IPS-15b (cell line): ENCODE measurements around the gene SCAPER.

ENCODE experiments used
- H3K27me3 ChIP-seq: one replicate; pipeline ENCODE4 v1.6.1; 2013; ENCODE audit warnings: low read length; ENCODE audit not compliant: control insufficient read depth, insufficient read depth
- H3K36me3 ChIP-seq: one replicate; pipeline ENCODE4 v1.6.1; 2013; ENCODE audit warnings: low read length; ENCODE audit not compliant: control insufficient read depth, insufficient read depth
- H3K4me1 ChIP-seq: one replicate; pipeline ENCODE4 v1.6.1; 2013; ENCODE audit warnings: mild to moderate bottlenecking, low read length; ENCODE audit not compliant: control insufficient read depth, insufficient read depth
- H3K4me3 ChIP-seq: one replicate; pipeline ENCODE4 v1.5.1; 2013; ENCODE audit warnings: low read depth, low read length
- H3K9ac ChIP-seq: one replicate; pipeline ENCODE4 v1.6.1; 2013; ENCODE audit warnings: low read depth, mild to moderate bottlenecking, low read length
- H3K9me3 ChIP-seq: one replicate; pipeline ENCODE4 v1.6.1; 2013; ENCODE audit warnings: mild to moderate bottlenecking, low read length; ENCODE audit not compliant: control insufficient read depth, insufficient read depth

The SCAPER gene

GRCh38 chr15:76382987-76383728 is 522.0 kb downstream of the SCAPER start:
- no peak overlapping the region for H3K4me3 ChIP-seq
- no peaks in the 10 kb centered on the region for H3K4me1 ChIP-seq
- H3K27me3 ChIP-seq, result no peaks in the 10 kb centered on the region
- no peaks in the 10 kb centered on the region for H3K9me3 ChIP-seq
- no peak overlapping the region for H3K9ac ChIP-seq
- H3K36me3 ChIP-seq, result no peaks in the 10 kb centered on the region

DNA sequence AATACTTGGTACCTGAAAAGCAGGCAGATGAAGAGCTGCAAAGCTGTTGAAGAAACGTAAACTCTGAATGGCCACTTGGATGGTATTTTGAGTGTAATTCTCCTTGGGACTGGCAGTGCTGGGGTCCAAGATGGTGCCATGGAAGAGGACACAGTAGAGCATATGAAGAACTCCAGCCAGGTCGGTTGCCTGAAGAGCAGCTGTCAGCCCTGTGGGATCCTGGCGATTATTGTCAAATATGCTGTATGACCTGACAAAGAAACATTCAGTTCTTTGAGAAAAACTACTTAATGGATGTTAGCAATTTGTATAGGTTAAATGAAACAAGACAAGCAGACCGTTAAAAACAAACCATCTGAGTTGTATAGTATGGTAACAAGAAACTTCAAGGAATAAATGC is 523.8 kb downstream of the SCAPER start:
- Histone ChIP-seq H3K4me3 (no peak overlapping the region), H3K9ac (no peak overlapping the region), H3K36me3 (no peaks in the 10 kb centered on the region), H3K27me3 (no peaks in the 10 kb centered on the region), H3K4me1 (no peaks in the 10 kb centered on the region), H3K9me3 (no peaks in the 10 kb centered on the region)

- Histone ChIP-seq H3K36me3 (no peaks in the 10 kb centered on the region), H3K9me3 (no peaks in the 10 kb centered on the region), H3K4me3 (no peak overlapping the region), H3K4me1 (no peaks in the 10 kb centered on the region), H3K27me3 (no peaks in the 10 kb centered on the region), H3K9ac (no peak overlapping the region)
Observed at GRCh38 chr15:76380249-76380648, 524.9 kb downstream of the SCAPER start.

DNA sequence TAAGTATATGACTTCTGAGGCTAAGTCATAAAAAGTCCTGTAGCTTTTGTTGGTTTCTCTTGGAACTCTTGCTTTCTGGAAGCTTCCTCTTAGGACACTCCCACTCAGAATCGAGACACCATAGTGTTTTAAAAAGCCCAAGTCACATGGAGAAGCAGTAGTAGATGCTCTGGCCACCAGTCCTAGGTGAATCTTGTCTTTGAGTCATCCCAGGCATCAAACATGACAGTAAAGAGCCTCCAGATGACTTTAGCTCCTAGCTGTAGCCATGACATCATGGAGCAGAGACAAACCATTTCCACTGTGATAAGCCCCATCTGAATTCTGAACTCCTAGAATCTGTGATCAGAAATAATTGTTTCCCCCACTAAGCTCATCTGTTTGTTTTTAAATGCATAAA is 526.4 kb downstream of the SCAPER start:
- H3K9ac ChIP-seq, result no peak overlapping the region
- no peak overlapping the region for H3K4me3 ChIP-seq
- H3K9me3 ChIP-seq, result no peaks in the 10 kb centered on the region
- H3K4me1 ChIP-seq, result no peaks in the 10 kb centered on the region
- no peaks in the 10 kb centered on the region for H3K27me3 ChIP-seq
- H3K36me3 ChIP-seq, result no peaks in the 10 kb centered on the region

- Histone ChIP-seq H3K27me3 (no peaks in the 10 kb centered on the region), H3K36me3 (no peaks in the 10 kb centered on the region), H3K9me3 (no peaks in the 10 kb centered on the region), H3K4me3 (no peak overlapping the region), H3K9ac (no peak overlapping the region), H3K4me1 (no peaks in the 10 kb centered on the region)
Observed at GRCh38 chr15:76377751-76378150, 527.4 kb downstream of the SCAPER start.

- Histone ChIP-seq H3K36me3 (no peaks in the 10 kb centered on the region), H3K9ac (no peak overlapping the region), H3K27me3 (no peaks in the 10 kb centered on the region), H3K9me3 (no peaks in the 10 kb centered on the region), H3K4me3 (no peak overlapping the region), H3K4me1 (no peaks in the 10 kb centered on the region)
Observed at GRCh38 chr15:76377217-76377616, 527.9 kb downstream of the SCAPER start.

- Histone ChIP-seq H3K4me3 (no peak overlapping the region), H3K4me1 (no peaks in the 10 kb centered on the region), H3K9ac (no peak overlapping the region), H3K36me3 (no peaks in the 10 kb centered on the region), H3K9me3 (no peaks in the 10 kb centered on the region), H3K27me3 (no peaks in the 10 kb centered on the region)
Observed at GRCh38 chr15:76376816-76377215, 528.3 kb downstream of the SCAPER start.

GRCh38 chr15:76376029-76376428 is 529.1 kb downstream of the SCAPER start:
- Histone ChIP-seq H3K9me3 (no peaks in the 10 kb centered on the region), H3K4me1 (no peaks in the 10 kb centered on the region), H3K4me3 (no peak overlapping the region), H3K36me3 (no peaks in the 10 kb centered on the region), H3K9ac (no peak overlapping the region), H3K27me3 (no peaks in the 10 kb centered on the region)

- Histone ChIP-seq H3K36me3 (no peaks in the 10 kb centered on the region), H3K9me3 (no peaks in the 10 kb centered on the region), H3K9ac (no peak overlapping the region), H3K27me3 (no peaks in the 10 kb centered on the region), H3K4me3 (no peak overlapping the region), H3K4me1 (no peaks in the 10 kb centered on the region)
Observed at GRCh38 chr15:76368122-76368621, 537.0 kb downstream of the SCAPER start.

GRCh38 chr15:76366714-76367113 is 538.4 kb downstream of the SCAPER start:
- H3K36me3 ChIP-seq, result no peaks in the 10 kb centered on the region
- no peaks in the 10 kb centered on the region for H3K27me3 ChIP-seq
- H3K4me1 ChIP-seq, result no peaks in the 10 kb centered on the region
- no peaks in the 10 kb centered on the region for H3K9me3 ChIP-seq
- no peak overlapping the region for H3K9ac ChIP-seq
- H3K4me3 ChIP-seq, result no peak overlapping the region

DNA sequence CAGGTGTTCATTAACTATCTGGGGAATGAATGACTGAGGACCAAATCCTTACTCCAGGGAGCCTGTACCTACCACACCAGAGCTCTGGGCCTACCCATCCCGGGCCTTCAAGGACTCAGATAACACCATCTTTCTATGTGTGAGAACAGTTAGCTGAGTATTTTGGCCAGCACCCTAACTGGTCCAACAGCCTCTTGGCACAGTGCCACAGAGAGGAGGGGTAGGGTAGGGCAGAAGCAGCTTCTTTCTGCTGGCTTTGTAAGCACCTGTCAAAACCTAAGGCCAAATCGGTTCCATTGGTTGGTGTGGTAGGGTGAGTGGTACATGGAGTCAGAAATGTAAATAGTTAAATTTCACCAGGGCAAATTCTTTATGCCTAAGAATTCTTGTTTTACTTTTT is 541.9 kb downstream of the SCAPER start:
- H3K27me3 ChIP-seq, result no peaks in the 10 kb centered on the region
- no peaks in the 10 kb centered on the region for H3K9me3 ChIP-seq
- no peaks in the 10 kb centered on the region for H3K36me3 ChIP-seq
- H3K9ac ChIP-seq, result no peak overlapping the region
- no peaks in the 10 kb centered on the region for H3K4me1 ChIP-seq
- H3K4me3 ChIP-seq, result no peak overlapping the region

DNA sequence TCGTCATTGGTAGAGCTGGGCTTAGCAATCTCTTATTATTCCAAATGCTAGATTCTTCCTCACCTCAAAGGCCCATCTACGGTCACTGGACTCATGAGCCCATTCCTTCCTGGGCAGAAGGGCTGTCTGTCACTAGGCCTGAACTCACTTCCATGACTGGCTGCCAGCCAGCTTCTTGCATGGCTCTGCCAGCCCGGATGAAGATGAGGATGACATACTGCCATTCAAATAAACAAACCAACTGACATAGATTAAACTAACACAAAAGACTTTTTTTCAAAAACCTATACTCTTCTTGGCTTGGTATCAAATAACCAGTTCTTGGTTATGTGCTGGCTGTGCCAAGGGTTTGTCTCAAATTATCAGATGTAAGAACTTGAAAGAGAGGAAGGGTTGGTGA is 544.7 kb downstream of the SCAPER start:
- Histone ChIP-seq H3K36me3 (no peaks in the 10 kb centered on the region), H3K27me3 (no peaks in the 10 kb centered on the region)

More for the DNA sequence above, 544.7 kb downstream of the SCAPER start:
- Histone ChIP-seq H3K9ac (no peak overlapping the region), H3K4me1 (no peaks in the 10 kb centered on the region), H3K4me3 (no peak overlapping the region), H3K9me3 (no peaks in the 10 kb centered on the region)
